NCI-H1105 treated with DMSO at 0.1 percent for 48 hours (cell line): ENCODE data around the gene SUMF1.

ENCODE experiments used
- DNase-seq: peaks from one replicate; lab custom pipeline; 2025; lab: John Stamatoyannopoulos, UW

The SUMF1 gene

GRCh38 chr3:4413467-4413866 is 53.6 kb downstream of the SUMF1 start:
- DNase-seq, result no peak

DNA sequence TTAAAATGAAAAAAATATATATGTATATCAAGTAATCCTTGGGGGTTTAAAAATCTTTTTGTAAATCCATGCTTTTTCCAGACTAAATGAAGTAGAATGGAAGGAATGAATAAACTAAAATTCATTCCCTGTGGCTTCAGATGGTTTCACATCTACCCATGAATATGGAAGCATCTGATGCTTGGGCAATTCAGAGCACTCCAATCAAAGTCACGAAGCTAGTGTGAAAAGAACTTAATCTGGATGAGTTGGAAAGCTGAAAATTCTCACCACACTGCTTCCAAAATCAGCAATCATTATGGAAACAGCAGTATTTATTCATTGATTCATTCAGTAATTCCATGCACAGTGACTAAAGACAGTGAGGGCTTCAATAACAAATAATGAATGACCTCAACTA is 55.2 kb downstream of the SUMF1 start:
- no peak for DNase-seq

DNA sequence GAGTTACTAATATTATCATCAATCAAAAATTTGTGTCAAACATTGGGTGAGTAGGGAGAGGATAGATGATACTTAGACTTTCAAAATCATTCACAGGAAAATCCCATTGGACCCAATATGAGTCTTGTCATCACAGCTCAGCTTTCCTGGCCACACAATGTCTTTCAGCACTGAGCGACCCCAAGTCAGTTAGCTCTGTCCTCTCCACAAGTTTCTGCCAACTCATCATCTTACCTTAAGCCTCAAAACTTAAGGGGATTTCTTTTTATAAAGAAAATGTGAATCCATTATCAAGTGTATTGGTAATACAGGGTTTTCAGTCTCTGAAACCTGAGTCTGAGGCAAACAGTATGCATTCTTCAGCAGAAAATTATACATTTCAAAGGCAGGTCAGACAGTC is 55.8 kb downstream of the SUMF1 start:
- DNase-seq, result no peak

GRCh38 chr3:4410606-4411005 is 56.5 kb downstream of the SUMF1 start:
- DNase-seq, result no peak

GRCh38 chr3:4409971-4410573 is 57.0 kb downstream of the SUMF1 start:
- DNase-seq, result no peak

DNA sequence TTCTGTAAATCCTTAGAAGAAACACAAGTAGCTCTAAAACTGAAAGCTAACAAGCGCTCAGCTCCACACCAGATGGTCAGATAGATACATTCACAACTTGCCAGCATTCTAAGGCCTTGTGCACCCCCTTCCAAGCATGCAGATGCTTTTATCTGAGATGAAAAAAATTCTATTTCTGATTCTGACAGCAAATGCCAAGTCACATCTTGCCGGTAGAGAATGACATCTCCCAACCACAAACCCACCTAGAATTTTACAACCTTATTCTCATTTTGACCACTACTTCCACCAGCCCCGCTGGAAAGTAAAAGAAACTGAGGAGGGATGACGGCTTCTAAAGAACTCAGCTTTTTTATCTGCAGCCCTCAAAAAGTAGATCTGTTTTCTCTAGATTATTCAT is 57.7 kb downstream of the SUMF1 start:
- no peak for DNase-seq

DNA sequence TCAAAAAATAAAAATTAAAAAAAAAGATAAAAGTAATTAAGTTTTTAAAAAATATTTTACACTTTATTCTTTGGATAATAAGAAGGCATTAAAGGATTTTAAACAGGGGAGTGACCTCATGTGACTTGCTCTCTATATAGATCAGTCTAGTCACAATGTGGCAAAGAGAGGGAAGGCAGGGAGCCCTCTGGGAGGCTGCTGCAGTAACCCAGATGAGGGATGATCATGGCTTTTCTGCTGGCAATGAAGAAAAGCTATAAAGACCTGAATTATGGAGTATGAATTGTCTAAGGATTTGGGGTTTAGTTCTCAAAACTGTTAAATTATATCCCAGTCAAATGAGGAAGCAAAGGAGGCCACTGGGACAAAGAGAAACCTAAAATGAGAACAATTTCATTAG is 58.1 kb downstream of the SUMF1 start:
- DNase-seq, result no peak

GRCh38 chr3:4407941-4408340 is 59.1 kb downstream of the SUMF1 start:
- no peak for DNase-seq

GRCh38 chr3:4406746-4407568 is 60.1 kb downstream of the SUMF1 start:
- DNase-seq, result no peak

DNA sequence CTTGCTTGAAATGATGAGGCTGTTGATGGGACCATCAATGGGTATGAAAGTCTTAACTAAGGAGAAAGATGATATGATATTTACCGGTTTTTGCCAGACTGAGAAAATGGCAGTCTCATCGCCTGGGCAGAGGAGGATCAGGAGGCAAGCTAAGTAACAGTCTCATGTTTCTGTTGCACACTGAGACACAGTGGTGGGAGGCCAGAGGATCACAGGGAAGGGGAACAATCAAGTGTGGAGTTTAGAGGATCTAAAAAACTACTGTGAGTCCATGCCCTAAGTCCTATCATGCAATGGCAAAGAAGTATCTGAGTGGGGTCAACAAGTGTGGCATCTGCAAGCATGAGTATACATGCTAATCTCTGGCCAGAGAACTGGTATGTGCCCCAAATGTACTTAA is 62.2 kb downstream of the SUMF1 start:
- no peak for DNase-seq

- no peak for DNase-seq
Observed at GRCh38 chr3:4401441-4401840, 65.6 kb downstream of the SUMF1 start.

GRCh38 chr3:4399476-4399875 is 67.6 kb downstream of the SUMF1 start:
- DNase-seq, result no peak

GRCh38 chr3:4398941-4399245 is 68.2 kb downstream of the SUMF1 start:
- no peak for DNase-seq

DNA sequence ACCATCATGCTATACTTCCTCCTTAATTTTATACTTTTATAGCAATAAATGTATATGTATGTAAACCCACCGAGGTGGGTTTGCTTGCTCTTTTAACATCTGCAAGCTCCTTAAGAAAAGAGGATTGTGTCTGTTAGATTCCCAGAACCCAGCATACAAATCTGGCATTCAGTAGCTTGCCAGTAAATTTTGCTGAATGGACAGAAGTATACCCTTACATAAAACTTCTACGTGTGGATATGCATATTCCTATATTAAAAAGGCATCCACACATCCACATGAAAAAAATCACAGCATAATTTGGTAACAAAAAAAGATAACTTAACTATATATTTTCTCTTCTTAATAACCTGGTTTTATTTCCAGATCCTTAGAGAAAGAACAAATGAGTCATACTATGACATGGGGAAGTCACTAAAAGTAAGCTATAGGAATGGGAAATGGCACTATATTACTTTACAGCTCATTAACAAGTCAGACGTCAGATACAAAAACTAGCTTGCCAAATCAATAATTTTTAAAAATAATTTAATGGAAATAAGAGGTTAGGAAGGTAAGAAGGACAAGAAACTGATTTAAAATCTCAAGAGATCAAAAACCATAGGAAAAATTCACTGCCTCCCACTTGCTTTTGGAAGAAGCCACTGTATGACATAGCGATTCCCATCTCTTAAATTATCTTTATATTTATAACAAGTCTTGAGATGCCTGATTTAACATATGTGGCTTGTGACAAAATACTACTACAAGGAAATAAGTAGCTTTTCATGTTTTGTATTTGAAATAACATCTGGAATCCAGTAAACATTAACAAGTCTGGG is 68.7 kb downstream of the SUMF1 start:
- DNase-seq, result no peak

DNA sequence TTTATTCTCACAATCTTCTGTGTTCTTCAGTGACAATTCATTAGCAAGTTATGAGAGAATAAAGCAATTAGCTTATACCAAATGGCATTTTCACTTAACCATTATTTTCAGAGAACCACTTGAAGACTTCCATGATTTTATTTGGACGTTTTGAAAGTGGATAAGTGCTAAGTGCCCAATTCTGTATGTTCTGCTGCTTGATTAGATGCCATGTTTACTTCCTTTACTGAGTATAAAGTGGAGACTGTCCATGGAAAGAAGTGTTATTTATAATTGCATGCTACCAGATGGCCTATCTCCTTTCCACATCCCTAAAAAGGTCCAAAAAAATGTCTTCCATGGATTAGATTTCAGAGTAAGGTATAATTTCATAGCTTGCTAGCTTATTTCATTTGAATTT is 69.6 kb downstream of the SUMF1 start:
- no peak for DNase-seq

GRCh38 chr3:4396542-4396941 is 70.5 kb downstream of the SUMF1 start:
- DNase-seq, result no peak

DNA sequence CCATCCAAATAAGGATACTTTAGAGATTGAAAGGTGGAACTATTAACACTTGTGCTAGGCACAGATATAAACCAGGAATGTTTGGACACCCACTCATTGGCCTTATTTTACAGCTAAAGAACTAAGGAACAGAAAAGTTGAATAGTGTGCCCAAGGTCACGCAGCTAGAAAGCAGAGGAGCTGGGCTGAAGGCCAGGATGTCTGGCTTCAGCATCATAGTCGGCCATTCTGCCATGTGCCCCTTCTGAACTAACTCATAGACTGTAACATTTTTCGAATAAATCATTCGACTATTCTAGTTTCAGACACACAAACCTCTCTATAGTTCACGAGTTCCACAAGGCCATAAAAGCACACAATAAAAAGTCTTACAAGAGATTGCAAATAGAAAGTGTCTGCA is 71.1 kb downstream of the SUMF1 start:
- no peak for DNase-seq

DNA sequence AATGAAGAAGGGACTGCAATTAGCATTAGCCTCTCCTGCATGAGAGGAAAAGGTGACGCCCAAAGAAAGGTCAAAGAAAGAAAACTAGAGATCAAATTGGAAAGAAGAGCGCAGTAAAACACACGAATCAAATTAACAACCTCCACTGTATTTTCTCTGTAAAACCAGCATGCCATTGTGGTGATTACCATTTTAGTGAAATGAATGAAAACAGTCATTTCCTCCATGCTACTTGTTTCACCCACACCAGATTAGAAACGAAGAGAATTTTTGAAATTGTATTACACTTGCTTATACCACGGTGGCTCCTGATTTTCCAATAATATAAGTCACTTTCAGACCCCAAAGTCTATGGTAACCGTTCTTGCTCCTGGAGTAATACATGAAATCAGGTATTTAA is 71.6 kb downstream of the SUMF1 start:
- DNase-seq, result no peak

DNA sequence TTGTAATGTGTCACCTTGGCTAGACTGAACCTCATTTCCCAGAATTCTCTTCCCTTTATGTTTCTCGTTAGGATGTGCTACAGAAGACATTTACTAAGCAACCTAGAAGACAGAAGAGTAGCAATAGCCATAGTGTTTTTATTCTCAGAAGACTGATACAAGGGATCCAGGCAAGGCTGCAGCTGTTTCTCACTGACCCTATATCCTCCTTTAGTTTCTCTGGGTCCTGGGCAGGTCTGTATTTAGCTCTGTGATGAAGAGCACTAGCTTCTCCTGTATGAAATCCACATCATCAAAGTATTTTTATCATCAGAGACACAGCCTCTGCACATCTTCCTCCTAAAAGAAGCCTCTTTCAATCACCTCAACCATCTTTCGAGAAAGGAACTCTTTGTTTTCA is 72.5 kb downstream of the SUMF1 start:
- DNase-seq, result no peak

GRCh38 chr3:4394048-4394447 is 73.0 kb downstream of the SUMF1 start:
- DNase-seq, result no peak

DNA sequence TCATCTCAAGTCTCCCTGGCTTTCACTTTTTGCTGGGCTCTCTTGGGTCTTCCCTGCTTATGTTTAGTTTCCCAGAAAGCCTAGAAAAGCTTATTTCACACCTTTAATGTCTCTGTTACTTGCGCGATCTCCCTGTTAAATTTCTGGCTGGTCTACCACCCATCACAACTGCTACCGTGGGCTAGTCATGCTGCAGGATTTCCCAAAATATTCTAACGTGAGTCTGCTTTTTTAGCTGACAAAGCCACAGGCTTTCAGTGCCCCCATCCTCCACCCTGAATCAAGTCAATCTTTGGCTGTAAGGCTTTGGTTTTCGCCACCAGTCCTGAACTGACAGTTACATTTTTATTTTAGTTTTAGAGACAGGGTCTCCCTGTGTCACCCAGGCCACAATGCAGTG is 74.1 kb downstream of the SUMF1 start:
- DNase-seq, result no peak

DNA sequence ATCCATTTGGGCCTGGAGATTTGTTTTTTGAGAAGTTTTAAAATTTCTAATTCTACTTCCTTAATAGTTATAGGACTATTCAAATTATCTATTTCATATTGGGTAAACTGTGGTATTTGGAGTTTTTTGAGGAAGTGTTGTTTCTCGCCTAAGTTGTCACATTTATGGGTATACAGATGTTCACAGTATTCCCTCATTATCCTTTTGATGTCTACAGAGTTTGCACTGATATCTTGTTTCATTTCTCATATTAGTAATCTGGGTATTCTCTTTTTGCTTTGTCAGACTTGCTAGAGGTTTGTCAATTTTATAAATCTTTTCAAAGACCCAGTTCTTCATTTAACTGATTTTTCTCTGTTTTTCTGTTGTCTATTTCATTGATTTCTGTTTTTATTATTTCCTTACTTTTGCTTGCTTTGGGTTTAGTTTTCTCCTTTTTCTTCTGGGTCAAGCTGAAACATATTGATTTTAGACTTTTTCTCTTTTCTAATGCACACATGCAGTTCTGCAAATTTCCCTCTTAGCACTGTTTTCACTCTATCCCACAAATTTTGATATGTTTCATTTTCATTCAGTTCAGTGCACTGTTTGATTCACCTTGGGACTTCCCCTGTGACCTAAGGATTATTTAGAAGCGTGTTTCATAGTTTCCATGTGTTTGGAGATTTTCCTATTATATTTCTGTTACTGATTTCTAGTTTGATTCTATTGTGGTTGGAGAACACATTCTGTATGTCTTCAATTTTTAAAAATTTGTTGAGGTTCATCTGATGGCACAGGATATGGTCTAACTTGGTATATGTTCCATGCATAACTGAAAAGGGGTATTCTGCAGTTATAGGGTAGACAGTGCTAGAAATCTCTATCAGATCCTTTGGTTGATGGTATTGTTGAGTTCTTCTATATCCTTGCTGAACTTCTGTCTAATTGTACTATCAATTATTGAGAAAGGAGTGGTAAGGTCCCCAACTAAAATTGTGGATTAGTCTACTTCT is 79.6 kb downstream of the SUMF1 start:
- no peak for DNase-seq
